ENCODE measurements around the gene KLF3.

- TF ChIP-seq, protein P1, sequence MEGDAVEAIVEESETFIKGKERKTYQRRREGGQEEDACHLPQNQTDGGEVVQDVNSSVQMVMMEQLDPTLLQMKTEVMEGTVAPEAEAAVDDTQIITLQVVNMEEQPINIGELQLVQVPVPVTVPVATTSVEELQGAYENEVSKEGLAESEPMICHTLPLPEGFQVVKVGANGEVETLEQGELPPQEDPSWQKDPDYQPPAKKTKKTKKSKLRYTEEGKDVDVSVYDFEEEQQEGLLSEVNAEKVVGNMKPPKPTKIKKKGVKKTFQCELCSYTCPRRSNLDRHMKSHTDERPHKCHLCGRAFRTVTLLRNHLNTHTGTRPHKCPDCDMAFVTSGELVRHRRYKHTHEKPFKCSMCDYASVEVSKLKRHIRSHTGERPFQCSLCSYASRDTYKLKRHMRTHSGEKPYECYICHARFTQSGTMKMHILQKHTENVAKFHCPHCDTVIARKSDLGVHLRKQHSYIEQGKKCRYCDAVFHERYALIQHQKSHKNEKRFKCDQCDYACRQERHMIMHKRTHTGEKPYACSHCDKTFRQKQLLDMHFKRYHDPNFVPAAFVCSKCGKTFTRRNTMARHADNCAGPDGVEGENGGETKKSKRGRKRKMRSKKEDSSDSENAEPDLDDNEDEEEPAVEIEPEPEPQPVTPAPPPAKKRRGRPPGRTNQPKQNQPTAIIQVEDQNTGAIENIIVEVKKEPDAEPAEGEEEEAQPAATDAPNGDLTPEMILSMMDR (conservative IDR thresholded peaks at IDR 0.05), result no peak
- no peak for TF ChIP-seq EZH2 (IDR thresholded peaks at IDR 0.05; ENCODE audit: low read depth)
These were observed 13.4 kb downstream of the KLF3 start for GRCh38 chr4:38677441-38677840.

All from PC-9 (cell line).